Activated gamma-delta T cell treated with anti-CD3 and anti-CD28 coated beads, Interleukin-2, amount 50 U/mL, for 16 hours (primary cell): Measurements from ENCODE around the gene DYNLL1.
A peak's percentile ranks its signal among the peaks of the same experiment; 100 is the strongest.
"Not testable (repeated sequence)": the region's sequence is repeated elsewhere in the genome, so short reads cannot be mapped to it uniquely, and the experiment has no call there.

Experiments
- DNase-seq: peaks from one replicate; pipeline ENCODE4 v3.0.0-alpha.2; 2020; ENCODE audit warnings: low read depth

The DYNLL1 gene

GRCh38 chr12:120495731-120496412 lies at the start of gene DYNLL1:
Gene DYNLL1, plus strand, starts transcription at chr12:120496113. Its CDS starts 309 bp downstream, at chr12:120496422.
- peak; percentile 96 for DNase-seq

GRCh38 chr12:120446844-120447178 lies 49.1 kb upstream of the DYNLL1 start:
- not testable (repeated sequence) for DNase-seq

GRCh38 chr12:120447992-120448391 lies 47.9 kb upstream of the DYNLL1 start:
- no peak for DNase-seq

GRCh38 chr12:120452524-120452923 lies 43.4 kb upstream of the DYNLL1 start:
- DNase-seq: not testable (repeated sequence)

- DNase-seq: no peak
Measured at GRCh38 chr12:120453060-120453750, 42.7 kb upstream of the DYNLL1 start.

- no peak for DNase-seq
Measured at GRCh38 chr12:120453977-120454376, 41.9 kb upstream of the DYNLL1 start.

- DNase-seq: no peak
Measured at GRCh38 chr12:120455302-120455701, 40.6 kb upstream of the DYNLL1 start.

GRCh38 chr12:120457133-120457532 lies 38.8 kb upstream of the DYNLL1 start:
- no peak for DNase-seq

GRCh38 chr12:120460157-120460556 lies 35.8 kb upstream of the DYNLL1 start:
- DNase-seq: no peak

- DNase-seq: no peak
Measured at GRCh38 chr12:120462099-120462640, 33.7 kb upstream of the DYNLL1 start.

- DNase-seq: no peak
Measured at GRCh38 chr12:120463712-120464111, 32.2 kb upstream of the DYNLL1 start.

- DNase-seq: no peak
Measured at GRCh38 chr12:120465756-120466155, 30.2 kb upstream of the DYNLL1 start.

GRCh38 chr12:120466560-120467315 lies 29.2 kb upstream of the DYNLL1 start:
- DNase-seq: no peak

GRCh38 chr12:120467439-120467838 lies 28.5 kb upstream of the DYNLL1 start:
- DNase-seq: no peak

GRCh38 chr12:120468325-120468820 lies 27.5 kb upstream of the DYNLL1 start:
- no peak for DNase-seq

GRCh38 chr12:120468821-120469449 lies 27.0 kb upstream of the DYNLL1 start:
- DNase-seq: peak; percentile 12

- DNase-seq: peak; percentile 97
Measured at GRCh38 chr12:120469450-120470149, 26.3 kb upstream of the DYNLL1 start, which contains the start of gene SRSF9. Gene SRSF9, minus strand, starts transcription at chr12:120469748. Its CDS starts 139 bp downstream, at chr12:120469609.

- no peak for DNase-seq
Measured at GRCh38 chr12:120470150-120470784, 25.6 kb upstream of the DYNLL1 start.

GRCh38 chr12:120472521-120472920 lies 23.4 kb upstream of the DYNLL1 start:
- no peak for DNase-seq

GRCh38 chr12:120473807-120474615 lies 21.9 kb upstream of the DYNLL1 start:
- DNase-seq: no peak
